GM19397 (cell line): ENCODE data around the gene SMARCB1.

Experiments used
- ATAC-seq: cut with Tn5 transposase; IDR thresholded peaks from one replicate; pipeline ENCODE4 v1.9.1; 2021; ENCODE audit warnings: mild to moderate bottlenecking, moderate library complexity; ENCODE audit not compliant: unreplicated experiment

The SMARCB1 gene

DNA sequence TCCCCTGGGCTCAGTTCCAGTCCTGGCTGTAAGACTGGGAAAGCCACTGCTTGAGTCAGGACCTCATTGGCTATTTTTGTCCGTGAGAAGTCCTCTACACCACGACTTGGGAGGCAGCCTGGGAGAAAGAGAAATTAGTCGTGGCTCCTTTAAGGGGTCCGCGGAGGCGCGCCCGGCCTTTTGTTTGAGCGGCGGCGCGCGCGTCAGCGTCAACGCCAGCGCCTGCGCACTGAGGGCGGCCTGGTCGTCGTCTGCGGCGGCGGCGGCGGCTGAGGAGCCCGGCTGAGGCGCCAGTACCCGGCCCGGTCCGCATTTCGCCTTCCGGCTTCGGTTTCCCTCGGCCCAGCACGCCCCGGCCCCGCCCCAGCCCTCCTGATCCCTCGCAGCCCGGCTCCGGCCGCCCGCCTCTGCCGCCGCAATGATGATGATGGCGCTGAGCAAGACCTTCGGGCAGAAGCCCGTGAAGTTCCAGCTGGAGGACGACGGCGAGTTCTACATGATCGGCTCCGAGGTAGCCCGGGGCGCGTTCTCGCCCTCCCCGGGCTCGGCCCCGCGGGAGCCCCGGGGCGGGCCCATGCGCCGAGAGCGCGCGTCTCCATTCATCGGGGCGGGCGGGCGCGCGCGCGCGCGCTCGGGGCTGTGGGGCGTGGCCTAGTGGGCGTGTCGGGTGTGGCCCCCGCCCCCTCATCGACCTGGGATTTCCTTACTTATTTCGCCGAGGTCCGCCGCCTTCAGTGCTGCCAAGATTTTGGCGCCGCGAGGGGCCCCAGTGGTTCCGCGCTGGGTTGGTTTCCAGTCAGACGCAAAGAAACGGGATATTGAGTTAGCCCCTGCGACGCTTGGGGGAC lies at the start of gene SMARCB1:
Gene SMARCB1 (plus strand): TSS at position 215 of the 848 bp plus-strand sequence. CDS start 204 bp downstream, at position 419.
- peak; percentile 69 for ATAC-seq

DNA sequence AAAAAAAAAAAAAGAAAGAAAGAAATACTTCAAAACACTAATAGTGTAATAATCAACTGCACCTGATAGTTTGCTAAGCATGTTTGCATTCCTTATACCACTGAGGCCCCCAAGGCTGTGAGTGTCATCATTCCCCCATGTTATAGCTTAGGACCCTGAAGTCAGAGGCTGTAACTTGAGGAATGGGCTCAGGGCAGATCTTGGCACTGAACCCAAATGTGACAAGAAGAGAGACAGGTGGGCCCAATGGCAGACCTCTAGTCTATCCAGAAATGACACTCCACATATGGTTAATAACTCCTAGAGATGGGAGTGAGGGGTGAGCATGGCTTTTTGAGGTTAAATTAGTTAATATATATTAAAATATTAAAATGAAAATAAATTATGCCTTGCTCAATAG lies 49.1 kb upstream of the SMARCB1 start:
- ATAC-seq = no peak

DNA sequence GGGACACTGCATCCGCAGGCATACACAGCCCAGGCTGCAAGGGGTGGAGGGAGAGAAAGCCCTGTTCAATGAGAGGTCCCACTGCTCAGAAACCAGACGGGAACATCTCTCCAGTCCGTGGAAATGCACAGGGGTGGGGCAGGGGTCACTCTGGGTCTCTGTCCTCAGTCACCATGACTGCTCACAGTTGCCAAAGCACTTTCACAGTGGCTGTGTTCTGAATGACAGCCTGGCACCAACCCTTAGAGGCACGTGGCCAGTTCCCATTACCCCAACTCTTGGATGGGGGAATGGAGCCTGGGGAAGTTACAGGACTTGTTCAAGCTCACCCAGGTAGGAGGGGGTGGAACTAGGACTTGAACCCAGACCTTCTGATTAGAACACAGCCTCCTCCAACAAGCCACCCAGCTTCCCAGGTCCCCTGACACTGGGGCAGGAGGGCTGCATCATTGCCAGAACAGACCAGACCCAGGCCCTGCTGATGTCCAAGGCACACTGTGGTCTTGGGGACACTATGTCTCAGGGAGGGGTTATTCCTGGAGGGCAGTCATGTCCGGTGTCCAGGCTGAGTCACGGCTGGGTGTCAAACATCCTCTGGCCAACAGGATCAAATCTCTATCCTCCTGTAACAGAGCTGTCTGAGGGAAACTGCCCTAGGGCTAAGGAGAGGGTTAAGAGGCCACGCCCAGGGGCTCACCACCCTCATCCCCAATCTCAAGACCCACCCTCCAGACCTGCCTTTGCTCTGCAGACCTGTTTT lies 44.1 kb upstream of the SMARCB1 start:
- no peak for ATAC-seq

DNA sequence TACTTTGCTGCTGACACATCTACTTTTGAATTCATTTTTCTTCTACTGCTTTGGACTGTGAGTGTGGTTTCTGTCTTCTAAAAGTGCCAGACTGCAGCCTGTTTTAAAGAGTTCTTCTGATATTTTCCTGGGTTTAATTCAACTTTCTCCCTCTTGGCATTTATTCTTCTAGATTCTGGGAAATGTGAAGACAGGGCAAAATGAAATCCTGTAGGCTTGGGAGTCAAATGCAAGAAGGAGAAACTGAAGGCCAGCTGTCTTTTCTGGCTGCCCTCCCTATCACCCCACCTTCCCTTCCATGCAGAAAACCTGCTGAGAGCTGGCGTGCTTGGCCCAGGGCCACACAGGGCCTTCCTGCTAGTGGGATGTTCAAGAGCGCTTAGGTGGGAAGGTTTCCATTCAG lies 43.5 kb upstream of the SMARCB1 start:
- no peak for ATAC-seq

DNA sequence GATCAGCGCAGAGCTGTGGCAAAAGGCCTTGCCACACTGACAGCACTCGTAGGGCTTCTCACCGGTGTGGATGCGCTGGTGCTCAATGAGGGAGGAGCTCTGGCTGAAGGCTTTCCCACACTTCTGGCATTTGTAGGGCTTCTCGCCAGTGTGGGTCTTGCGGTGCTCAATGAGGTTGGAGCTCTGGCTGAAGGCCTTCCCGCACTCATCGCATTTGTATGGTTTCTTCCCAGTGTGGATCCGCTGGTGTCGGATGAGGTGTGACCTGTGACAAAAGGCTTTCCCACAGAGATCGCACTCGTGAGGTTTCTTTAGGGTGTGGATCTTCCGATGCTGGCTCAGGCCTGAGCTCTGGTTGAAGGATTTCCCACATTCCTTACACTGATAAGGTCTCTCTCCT lies 42.8 kb upstream of the SMARCB1 start:
- no peak for ATAC-seq

DNA sequence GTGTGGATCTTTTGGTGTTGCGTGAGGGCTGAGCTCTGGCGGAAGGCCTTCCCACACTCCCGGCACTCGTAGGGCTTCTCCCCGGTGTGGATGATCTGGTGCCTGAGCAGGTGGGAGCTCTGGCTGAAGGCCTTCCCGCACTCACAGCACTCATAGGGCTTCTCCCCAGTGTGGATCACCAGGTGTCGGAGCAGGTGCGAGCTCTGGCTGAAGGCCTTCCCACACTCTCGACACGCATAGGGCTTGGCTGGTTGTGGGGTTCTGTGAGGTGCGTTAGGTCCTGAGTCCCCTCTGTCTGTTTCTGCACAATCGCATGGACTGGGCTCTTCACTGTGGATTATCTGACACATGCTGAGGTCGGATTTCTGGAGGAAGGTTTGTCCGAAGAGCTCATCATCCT lies 42.3 kb upstream of the SMARCB1 start:
- no peak for ATAC-seq

DNA sequence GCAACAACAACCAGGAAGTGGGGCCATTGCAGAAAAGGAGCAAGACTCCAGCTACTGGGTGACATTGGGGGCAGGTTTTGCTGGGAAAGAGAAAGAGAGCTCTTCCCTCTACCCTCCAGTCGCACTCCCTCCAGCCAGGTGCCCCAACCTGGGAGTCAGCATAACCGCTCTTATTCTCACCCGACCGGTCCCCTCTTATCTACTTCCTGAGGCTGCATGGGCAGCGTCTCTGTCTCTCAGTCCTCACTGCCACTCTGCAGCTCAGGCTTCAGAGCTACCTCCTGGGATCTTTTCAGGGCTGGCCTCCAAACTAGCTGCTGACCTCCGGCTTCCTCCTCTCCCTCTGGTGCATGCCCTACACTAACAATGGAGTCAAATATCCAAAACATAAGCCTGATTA lies 41.0 kb upstream of the SMARCB1 start:
- ATAC-seq = no peak

DNA sequence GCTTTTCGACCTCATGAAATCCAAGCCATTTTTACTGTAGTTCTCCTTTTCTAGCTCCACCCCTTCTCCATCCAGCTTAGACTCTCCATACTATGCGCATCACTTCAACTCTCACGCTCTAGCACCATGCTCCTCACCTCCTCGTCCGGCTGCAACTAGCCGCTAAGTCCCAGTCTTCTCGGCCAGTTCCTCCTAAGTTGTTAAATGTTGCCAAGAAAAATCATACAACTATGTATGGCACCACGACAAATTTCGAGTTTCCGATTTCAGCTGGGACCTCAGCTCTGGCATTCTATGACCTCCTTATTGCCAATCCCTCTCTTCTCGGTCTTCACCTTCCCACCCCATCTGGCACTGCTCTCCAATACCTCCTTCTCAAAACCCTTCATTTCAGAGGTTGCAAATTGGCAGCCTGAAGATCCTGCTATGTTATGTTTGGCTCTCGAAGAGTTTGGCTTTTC lies 36.9 kb upstream of the SMARCB1 start:
- no peak for ATAC-seq

DNA sequence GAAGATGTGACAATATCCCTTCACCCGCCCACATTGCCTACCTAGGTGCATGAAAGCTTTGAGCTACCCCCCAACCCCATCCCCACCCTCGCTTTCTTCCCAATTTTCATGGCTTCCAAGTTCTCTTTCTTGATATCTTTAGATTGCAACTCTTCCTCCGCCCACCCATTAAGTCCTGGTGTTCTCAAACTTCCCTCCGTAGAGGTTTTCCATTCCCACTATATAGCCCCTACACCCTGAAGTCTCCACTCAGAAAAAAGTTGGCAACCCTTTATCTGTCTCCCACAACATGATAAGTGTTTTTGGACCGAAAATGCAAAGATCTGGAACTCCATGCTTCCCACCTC lies 36.4 kb upstream of the SMARCB1 start:
- no peak for ATAC-seq

DNA sequence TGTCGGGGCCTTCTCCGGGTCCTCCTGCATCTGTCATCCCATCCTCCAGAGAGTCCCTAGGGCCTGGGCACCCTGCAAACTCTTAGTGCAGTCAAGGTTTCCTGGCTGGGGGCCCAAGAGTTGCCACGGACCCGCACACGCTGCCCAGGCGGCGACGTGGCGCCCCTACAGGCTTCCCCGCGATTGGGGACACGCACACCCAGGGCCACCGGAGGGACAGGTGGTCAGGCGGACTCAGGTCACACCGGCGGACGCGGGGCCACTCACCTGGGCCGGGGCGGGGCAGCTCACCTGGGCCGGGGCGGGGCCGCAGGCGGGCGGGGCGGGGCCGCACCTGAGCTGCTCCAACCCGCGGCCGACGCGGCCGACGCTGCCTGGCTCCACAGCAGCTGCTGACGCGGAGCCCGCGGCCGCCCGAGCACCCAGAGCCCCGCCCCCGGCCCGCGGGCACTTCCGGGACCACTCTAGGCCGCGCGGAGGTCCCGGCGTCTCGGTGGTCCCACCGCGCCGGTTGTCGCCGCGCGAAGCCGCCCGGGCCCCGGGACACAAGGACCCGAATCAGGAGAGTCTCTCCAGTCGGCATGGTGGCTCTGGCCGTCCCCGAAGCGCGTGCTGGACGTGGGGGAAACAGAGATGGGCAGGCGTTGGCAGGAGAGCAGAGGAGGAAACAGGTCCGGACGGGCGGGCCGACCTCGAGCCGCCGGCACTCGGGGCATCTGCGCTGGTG lies 35.9 kb upstream of the SMARCB1 start, which contains the start of gene ZNF70:
Gene ZNF70 (minus strand): TSS at position 399 of the 727 bp plus-strand sequence. CDS start 5,972 bp downstream, outside the sequence.
- peak; percentile 77 for ATAC-seq

DNA sequence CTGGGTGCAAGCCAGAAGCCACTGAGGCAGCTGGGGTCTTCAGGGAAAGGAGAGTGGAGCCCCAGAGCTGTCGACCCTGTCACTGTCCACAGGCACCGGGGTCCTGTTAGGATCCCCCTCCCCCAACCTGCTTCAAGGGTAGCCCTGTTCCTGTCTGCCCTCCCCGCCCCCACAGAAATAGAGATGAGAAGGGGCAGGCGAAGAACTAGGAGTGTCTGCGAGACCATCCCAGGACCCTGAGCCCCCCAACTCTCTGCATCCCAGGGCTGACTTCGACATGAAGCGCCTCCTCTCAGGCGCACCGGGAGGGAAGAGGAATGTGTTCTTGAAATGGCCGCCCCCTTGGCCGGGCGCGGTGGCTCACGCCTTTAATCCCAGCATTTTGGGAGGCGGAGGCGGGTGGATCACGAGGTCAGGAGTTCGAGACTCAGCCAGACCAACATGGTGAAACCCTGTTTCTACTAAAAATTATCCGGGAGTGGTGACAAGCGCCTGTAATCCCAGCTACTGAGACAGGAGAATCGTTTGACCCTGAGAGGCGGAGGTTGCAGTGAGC lies 35.2 kb upstream of the SMARCB1 start:
- peak; percentile 2 for ATAC-seq

DNA sequence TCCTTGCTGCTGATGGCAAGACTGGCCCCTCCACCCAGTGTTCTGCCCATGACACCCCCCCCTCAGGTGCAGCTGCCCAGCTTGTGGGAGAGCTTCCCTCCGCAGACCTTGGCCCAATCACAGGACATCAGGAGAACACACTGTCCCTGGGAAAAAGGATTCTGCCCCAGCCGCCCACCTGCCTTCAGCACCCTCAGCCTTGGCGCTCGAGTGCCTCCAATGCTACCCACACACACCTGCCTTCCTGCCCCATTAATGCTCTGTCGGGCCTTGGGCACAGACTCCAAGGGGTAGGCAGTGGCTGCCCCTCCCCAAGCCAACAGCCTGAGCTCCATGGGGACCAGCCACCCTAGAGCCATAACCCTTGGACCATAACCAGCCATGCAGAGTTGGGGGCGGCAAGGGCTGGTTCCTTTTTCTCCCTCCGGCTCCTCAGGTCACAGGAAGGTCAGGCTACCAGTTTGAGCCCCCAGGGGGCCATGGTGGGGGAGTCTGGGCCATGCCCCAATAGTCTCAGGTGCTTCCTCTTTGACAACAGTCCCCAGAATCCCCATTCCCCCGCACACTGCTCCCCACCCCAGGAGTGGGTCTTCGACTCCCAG lies 34.6 kb upstream of the SMARCB1 start:
- no peak for ATAC-seq

DNA sequence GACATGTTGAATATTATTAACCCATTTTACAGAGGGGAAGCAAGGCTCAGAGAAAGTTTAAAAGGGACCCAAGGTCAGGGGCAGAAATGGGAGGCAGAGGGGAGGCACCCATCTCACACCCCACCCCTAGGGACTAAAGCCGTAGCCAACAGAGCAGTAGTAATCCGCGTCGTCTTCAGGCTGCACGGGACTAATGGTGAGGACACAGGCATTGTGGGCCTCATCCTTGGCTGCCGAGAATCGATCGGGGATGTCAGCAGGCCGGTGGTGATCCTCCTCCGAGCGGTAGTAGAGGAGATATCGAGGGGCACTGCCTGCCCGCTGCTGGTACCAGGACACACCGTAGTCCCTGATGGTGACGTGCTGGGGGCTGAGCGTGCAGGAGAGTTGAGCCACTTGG lies 34.0 kb upstream of the SMARCB1 start:
- ATAC-seq = no peak

DNA sequence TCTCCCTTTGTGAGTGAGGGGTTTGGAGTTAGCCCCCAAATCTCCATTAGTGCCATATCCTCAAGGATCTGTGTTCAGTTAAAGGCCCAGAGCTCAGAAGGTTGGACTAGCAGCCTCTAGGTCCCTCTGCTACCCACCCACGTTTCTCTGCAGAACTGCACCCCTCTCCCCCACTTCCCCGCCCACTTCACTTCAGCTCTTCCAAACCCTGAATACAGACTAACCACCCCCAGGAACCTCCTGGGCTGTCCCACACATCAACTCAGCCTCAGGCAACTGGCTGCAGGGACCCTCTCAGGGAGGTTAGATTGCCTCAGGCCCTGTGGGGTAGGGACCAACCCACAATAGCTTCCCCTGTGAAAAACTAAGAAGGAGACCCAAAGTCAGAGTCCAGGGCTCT lies 33.4 kb upstream of the SMARCB1 start:
- no peak for ATAC-seq

DNA sequence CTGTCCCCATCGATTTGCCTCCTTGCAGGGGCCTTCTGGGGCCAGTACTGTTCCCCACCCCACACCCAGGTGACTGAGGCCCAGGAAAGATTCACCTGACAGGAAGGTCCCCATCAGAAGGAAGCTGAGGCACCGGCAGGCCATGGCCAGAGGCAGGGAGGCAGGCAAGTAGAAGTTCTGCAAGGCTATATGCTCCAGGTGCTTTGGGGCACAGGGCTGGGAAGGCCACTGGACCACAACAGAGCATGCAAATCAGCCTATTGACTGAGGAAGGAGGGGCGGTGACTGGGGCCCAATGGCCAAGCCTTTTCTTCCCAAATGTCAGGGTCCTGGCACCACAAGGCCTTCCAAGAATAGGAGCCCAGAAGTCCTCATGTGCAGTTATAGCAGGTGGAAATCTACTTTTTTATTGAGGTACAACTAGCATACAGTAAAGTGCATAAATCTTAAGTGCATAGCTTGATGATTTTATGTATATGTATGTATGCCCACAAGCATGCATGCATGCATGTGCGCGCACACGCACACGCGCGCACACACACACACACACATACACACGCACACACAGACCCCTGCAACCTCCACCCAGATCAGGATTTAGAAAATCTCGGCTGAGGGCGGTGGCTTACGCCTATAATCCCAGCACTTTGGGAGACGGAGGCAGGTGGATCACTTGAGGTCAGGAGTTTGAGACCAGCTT lies 32.4 kb upstream of the SMARCB1 start, which contains the start of gene VPREB3:
Gene VPREB3 (minus strand): TSS at position 206 of the 700 bp plus-strand sequence. CDS start 62 bp downstream, at position 144.
- no peak for ATAC-seq

DNA sequence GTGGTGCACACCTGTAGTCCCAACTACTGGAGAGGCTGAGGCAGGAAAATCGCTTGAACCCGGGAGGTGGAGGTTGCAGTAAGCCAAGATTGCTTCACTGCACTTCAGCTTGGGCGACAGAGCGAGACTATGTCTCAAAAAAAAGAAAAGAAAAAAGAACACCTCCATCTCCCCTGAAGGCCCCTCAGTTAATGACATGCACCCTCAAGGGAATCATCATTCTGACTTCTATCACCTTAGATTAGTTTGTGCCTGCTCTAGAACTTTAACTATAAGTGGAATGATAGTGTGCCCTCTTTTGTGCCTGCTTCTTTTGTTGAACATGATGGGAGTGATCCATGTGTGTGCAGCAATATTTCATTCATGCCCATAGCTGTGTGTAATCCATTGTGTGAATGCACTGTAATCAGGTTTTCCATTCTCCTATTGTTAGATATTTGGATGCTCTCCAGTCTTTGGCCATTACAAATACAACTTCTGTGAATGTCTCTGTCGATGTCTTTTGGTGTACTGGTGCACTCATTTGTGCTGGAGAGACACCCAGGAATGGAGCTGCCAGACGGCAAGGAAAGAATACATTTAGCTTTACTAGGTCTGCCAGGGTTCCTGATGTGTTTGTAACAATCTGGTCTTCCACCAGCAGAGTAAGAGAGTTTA lies 31.7 kb upstream of the SMARCB1 start:
- no peak for ATAC-seq

DNA sequence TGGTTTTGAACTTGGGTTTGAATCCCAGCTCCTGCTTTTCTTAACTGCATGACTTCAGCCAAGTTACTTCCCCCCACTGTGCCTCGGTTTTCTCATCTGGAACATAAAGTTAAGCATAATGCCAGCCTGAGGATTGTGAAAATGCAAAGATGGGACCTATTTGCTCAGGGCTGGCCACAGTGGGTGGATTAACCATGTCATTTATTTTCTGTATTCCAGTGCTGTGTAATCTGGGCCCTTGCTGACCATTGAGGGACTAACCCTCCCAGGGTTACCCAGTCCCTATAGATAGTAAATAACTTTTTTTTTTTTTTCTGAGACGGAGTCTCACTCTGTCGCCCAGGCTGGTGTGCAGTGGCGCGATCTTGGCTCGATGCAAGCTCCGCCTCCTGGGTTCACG lies 31.1 kb upstream of the SMARCB1 start:
- no peak for ATAC-seq

DNA sequence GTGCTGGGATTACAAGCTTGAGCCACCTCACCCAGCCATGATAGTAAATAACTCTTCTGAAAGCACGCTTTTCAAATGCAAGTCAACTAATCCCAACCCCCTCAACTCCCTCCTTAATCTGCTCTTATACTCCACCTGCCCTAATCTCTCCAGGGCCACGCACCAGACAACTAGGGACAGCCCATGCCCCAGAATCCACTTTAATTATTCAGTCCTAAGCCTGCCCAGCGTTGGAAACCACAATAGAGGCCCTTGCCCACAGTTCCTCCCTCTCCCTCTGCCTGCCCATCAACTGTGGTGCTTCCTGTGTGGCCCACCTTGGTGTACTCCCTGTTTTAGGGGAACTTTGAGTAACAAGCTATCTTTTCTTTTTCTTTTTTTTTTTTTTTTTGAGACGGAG lies 29.9 kb upstream of the SMARCB1 start:
- ATAC-seq = no peak

DNA sequence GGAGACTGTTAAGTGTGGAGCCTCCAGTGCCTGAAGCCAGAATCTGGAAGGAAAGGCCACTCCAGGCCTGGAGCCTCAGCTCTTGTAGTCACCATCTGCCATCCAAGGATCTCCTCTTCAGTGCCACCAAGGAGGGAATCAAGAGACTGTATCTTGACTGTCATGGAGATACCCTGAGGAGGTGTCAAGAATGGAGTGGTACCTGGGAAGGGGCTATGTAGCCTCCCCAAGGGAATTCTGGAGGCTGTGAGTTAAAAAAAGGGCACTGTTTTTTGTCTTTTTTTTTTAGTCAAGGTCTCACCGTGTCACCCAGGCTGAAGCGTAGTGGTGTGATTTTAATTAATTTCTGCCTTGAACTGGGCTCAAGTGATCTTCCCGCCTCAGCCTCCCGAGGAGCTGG lies 27.2 kb upstream of the SMARCB1 start:
- no peak for ATAC-seq
